HG03460 (cell line): Measurements from ENCODE around the gene TUBB.
A peak's percentile ranks its signal among the peaks of the same experiment; 100 is the strongest.
"Not testable (repeated sequence)": the region's sequence is repeated elsewhere in the genome, so short reads cannot be mapped to it uniquely, and the experiment has no call there.

Experiments used
- ATAC-seq: cut with Tn5 transposase; IDR thresholded peaks from one replicate; pipeline ENCODE4 v1.9.1; 2021; ENCODE audit not compliant: unreplicated experiment

Gene TUBB

GRCh38 chr6:30759575-30760239, 39.6 kb downstream of the TUBB start:
- ATAC-seq: no peak

- ATAC-seq: no peak
Measured at GRCh38 chr6:30760549-30760948, 40.4 kb downstream of the TUBB start.

- no peak for ATAC-seq
Measured at GRCh38 chr6:30761791-30762429, 41.8 kb downstream of the TUBB start.

- no peak for ATAC-seq
Measured at GRCh38 chr6:30763155-30763617, 43.0 kb downstream of the TUBB start.

GRCh38 chr6:30763618-30764489, 43.7 kb downstream of the TUBB start:
- no peak for ATAC-seq

GRCh38 chr6:30764490-30765043, 44.4 kb downstream of the TUBB start:
- not testable (repeated sequence) for ATAC-seq

GRCh38 chr6:30765495-30765894, 45.3 kb downstream of the TUBB start:
- not testable (repeated sequence) for ATAC-seq

GRCh38 chr6:30766461-30767157, 46.5 kb downstream of the TUBB start:
- no peak for ATAC-seq

- ATAC-seq: peak; percentile 51
Measured at GRCh38 chr6:30767158-30767943, 47.2 kb downstream of the TUBB start.

- ATAC-seq: no peak
Measured at GRCh38 chr6:30767944-30768301, 47.8 kb downstream of the TUBB start.

- no peak for ATAC-seq
Measured at GRCh38 chr6:30768634-30769087, 48.5 kb downstream of the TUBB start.

- ATAC-seq: no peak
Measured at GRCh38 chr6:30769088-30769852, 49.1 kb downstream of the TUBB start.

- ATAC-seq: no peak
Measured at GRCh38 chr6:30769853-30770524, 49.8 kb downstream of the TUBB start.

GRCh38 chr6:30770592-30770991, 50.4 kb downstream of the TUBB start:
- ATAC-seq: no peak

GRCh38 chr6:30774701-30775100, 54.5 kb downstream of the TUBB start:
- ATAC-seq: no peak
